Panc1 (cell line): Measurements from ENCODE around the gene HOXD13. TPM values are rescaled to one million over a fixed set of nuclear protein-coding genes. Genes with fewer than 3 reads are reported as not detected.

Source experiments
- ATAC-seq: fragments of 200-7000 bp; cut with Tn5 transposase; 2 replicates; pipeline ENCODE4 v1.9.1; 2020; ENCODE audit warnings: mild to moderate bottlenecking, moderate library complexity
- BruUV-seq: library from RNA; stranded (reverse); fragments of 400-500 nt; replicated peaks from 2 replicates; lab custom pipeline; 2021; lab: Mats Ljungman, UMichigan
- CTCF ChIA-PET: fragments of 300-600 bp; sonication (Branson Sonifier 250); formaldehyde crosslinking; loops from one replicate; lab custom pipeline; 2022; ENCODE audit warnings: antibody characterized with exemption; lab: Charles Lee
- POLR2A ChIA-PET: fragments of 300-600 bp; sonication (Branson Sonifier 250); formaldehyde crosslinking; loops from one replicate; lab custom pipeline; 2022; ENCODE audit warnings: antibody characterized with exemption; lab: Charles Lee
- DNase-seq: peaks from one replicate; pipeline ENCODE4 v3.0.0-alpha.2; 2010; ENCODE audit warnings: low read depth, low spot score
- H3K27ac ChIP-seq: 2 replicates; pipeline ENCODE4 v1.5.1; 2011; ENCODE audit warnings: mild to moderate bottlenecking, low read length, inconsistent platforms
- H3K27me3 ChIP-seq: fragments of 200-500 bp; sonication (Bioruptor generic); 2 replicates; pipeline ENCODE4 v1.6.0; 2014; ENCODE audit warnings: low read length, inconsistent platforms; ENCODE audit not compliant: control insufficient read depth, insufficient read depth
- H3K36me3 ChIP-seq: fragments of 200-500 bp; sonication (Bioruptor generic); 2 replicates; pipeline ENCODE4 v1.5.1; 2014; ENCODE audit warnings: inconsistent platforms, mild to moderate bottlenecking, low read length, moderate library complexity; ENCODE audit not compliant: control insufficient read depth, insufficient read depth
- H3K4me1 ChIP-seq: 2 replicates; pipeline ENCODE4 v1.5.1; 2011; ENCODE audit warnings: inconsistent platforms, mild to moderate bottlenecking, low read length, moderate library complexity; ENCODE audit not compliant: control insufficient read depth, insufficient read depth
- H3K4me3 ChIP-seq, 2 experiments: 2 replicates each; pipeline ENCODE4 v1.5.1; 2011 to 2012; ENCODE audit warnings: low read depth in 2 of 2, low read length in 2 of 2, mild to moderate bottlenecking in 2 of 2, inconsistent platforms in 1 of 2, moderate library complexity in 1 of 2
- H3K9me3 ChIP-seq: fragments of 200-500 bp; sonication (Bioruptor generic); 2 replicates; pipeline ENCODE4 v1.5.1; 2014; ENCODE audit warnings: low read depth, mild to moderate bottlenecking, inconsistent platforms, low read length, moderate library complexity; ENCODE audit not compliant: control insufficient read depth, insufficient read depth
- POLR2AphosphoS5 ChIP-seq: IDR thresholded peaks from 2 replicates; pipeline ENCODE4 v1.6.1; 2012; ENCODE audit warnings: mild to moderate bottlenecking, low read depth, low read length, moderate library complexity
- SIN3A ChIP-seq: IDR thresholded peaks from 2 replicates; pipeline ENCODE4 v1.6.1; 2012; ENCODE audit warnings: low read depth, mild to moderate bottlenecking, low read length, moderate library complexity, borderline replicate concordance; ENCODE audit not compliant: insufficient read depth
- TCF7L2 ChIP-seq: IDR thresholded peaks from 2 replicates; pipeline ENCODE4 v1.6.1; 2011; ENCODE audit warnings: mild to moderate bottlenecking, low read depth, low read length, inconsistent platforms
- in situ Hi-C: cut with HindIII; loops from 2 replicates; pipeline ENCODE4 v1.10.0; 2016; ENCODE audit warnings: low sequenced_read_pairs, low pct_unique_long_range_greater_than_20kb
- intact Hi-C: fragments of 100-400 bp; cut with micrococcal nuclease; formaldehyde crosslinking; loops from one replicate; pipeline ENCODE4 v1.10.0; 2022; ENCODE audit not compliant: unreplicated experiment
- total RNA-seq: library from RNA; stranded (reverse); gene quantifications from one replicate; pipeline ENCODE4 v1.2.1, GENCODE V29; 2021; ENCODE audit not compliant: unreplicated experiment
- TF ChIP-seq, protein P1 (sequence below): fragments of 450-650 bp; IDR thresholded peaks from 2 replicates; pipeline ENCODE4 v1.5.1; 2017; ENCODE audit warnings: mild to moderate bottlenecking
- TF ChIP-seq, protein P2 (sequence below), 2 experiments: IDR thresholded peaks; 2 replicates each; pipeline ENCODE4 v1.6.1; 2011 to 2012; ENCODE audit warnings: low read depth in 2 of 2, control low read depth in 1 of 2, low read length in 1 of 2, mild to moderate bottlenecking in 1 of 2, moderate library complexity in 1 of 2; ENCODE audit not compliant: insufficient read depth in 1 of 2

Gene HOXD13
- total RNA-seq, 1 experiment from 2014 or later: not detected

- no TSS peak for BruUV-seq
- DNase-seq: no peak
Observed at GRCh38 chr2:176111309-176111663, 18.8 kb downstream of the HOXD13 start.

DNA sequence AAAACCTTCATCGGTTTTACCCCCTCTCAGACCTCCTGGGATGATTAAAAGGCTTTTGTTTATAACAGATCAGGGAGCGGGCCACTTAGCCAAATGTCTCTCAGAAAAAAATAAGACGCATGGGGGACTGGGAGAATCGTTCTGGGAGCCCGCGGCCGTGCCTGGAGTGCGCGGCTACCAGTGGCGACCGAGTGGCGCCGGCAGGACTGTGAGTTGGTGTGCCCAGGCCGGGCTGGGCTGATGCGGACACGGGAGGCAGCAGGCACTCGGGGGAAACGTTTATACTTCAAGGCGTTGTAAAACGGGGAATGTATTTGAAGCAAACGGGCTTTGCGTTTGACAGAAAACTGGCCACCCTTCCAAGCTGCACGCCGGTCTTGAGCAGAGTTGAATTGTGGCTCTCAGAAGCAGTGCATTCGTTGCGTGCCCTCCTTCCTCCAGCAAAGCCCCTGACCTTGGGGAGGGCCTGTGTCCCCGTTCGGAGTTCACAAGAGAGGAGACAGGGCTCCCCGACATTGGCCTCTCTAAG is 19.4 kb downstream of the HOXD13 start:
- in situ Hi-C loops (no loop called here), intact Hi-C loops (no loop called here)
- ATAC-seq (no peak), DNase-seq (no peak)
- ChIA-PET POLR2A (no interaction called here), CTCF (interaction anchor here (0.6 to 0.7 kb wide), 2 partner anchors 9 to 1036 kb away, joined by 3 to 4 read pairs; no protein-coding TSS in a partner anchor)
- Histone ChIP-seq H3K4me1 (0 out of 2 replicates have a peak, but pooled peaks cover 3% of the 10 kb centered on the region), H3K9me3 (no peaks in the 10 kb centered on the region), H3K27me3 (peaks cover 5% of the 10 kb centered on the region; the same call in 1 of the 2 replicates), H3K4me3 (no peak overlapping the region), H3K36me3 (no peaks in the 10 kb centered on the region), H3K27ac (no peak overlapping the region)
- BruUV-seq: no TSS peak
- TF ChIP-seq, protein P1, sequence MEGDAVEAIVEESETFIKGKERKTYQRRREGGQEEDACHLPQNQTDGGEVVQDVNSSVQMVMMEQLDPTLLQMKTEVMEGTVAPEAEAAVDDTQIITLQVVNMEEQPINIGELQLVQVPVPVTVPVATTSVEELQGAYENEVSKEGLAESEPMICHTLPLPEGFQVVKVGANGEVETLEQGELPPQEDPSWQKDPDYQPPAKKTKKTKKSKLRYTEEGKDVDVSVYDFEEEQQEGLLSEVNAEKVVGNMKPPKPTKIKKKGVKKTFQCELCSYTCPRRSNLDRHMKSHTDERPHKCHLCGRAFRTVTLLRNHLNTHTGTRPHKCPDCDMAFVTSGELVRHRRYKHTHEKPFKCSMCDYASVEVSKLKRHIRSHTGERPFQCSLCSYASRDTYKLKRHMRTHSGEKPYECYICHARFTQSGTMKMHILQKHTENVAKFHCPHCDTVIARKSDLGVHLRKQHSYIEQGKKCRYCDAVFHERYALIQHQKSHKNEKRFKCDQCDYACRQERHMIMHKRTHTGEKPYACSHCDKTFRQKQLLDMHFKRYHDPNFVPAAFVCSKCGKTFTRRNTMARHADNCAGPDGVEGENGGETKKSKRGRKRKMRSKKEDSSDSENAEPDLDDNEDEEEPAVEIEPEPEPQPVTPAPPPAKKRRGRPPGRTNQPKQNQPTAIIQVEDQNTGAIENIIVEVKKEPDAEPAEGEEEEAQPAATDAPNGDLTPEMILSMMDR: no peak

More at GRCh38 chr2:176111309-176111663, 18.8 kb downstream of the HOXD13 start:
- TF ChIP-seq POLR2AphosphoS5 (no peak), SIN3A (no peak), TCF7L2 (no peak)
- TF ChIP-seq, protein P2, sequence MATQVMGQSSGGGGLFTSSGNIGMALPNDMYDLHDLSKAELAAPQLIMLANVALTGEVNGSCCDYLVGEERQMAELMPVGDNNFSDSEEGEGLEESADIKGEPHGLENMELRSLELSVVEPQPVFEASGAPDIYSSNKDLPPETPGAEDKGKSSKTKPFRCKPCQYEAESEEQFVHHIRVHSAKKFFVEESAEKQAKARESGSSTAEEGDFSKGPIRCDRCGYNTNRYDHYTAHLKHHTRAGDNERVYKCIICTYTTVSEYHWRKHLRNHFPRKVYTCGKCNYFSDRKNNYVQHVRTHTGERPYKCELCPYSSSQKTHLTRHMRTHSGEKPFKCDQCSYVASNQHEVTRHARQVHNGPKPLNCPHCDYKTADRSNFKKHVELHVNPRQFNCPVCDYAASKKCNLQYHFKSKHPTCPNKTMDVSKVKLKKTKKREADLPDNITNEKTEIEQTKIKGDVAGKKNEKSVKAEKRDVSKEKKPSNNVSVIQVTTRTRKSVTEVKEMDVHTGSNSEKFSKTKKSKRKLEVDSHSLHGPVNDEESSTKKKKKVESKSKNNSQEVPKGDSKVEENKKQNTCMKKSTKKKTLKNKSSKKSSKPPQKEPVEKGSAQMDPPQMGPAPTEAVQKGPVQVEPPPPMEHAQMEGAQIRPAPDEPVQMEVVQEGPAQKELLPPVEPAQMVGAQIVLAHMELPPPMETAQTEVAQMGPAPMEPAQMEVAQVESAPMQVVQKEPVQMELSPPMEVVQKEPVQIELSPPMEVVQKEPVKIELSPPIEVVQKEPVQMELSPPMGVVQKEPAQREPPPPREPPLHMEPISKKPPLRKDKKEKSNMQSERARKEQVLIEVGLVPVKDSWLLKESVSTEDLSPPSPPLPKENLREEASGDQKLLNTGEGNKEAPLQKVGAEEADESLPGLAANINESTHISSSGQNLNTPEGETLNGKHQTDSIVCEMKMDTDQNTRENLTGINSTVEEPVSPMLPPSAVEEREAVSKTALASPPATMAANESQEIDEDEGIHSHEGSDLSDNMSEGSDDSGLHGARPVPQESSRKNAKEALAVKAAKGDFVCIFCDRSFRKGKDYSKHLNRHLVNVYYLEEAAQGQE (IDR thresholded peaks at IDR 0.05; ENCODE audit: insufficient read depth in 1 of 2, low read depth in 2 of 2, low read length in 1 of 2): no peak
- TF ChIP-seq, protein P1: peak; percentile 96
- no peaks in the 10 kb centered on the region for H3K36me3 ChIP-seq
- CTCF ChIA-PET: interaction anchor here (0.6 to 0.7 kb wide), 2 partner anchors 10 to 1036 kb away, joined by 3 to 4 read pairs; no protein-coding TSS in a partner anchor
- POLR2A ChIA-PET: no interaction called here
- H3K27me3 ChIP-seq: peaks cover 5% of the 10 kb centered on the region; the same call in 1 of the 2 replicates
- intact Hi-C loops (no loop called here), in situ Hi-C loops (no loop called here)
- H3K4me1 ChIP-seq: 0 out of 2 replicates have a peak, but pooled peaks cover 3% of the 10 kb centered on the region
- H3K9me3 ChIP-seq: no peaks in the 10 kb centered on the region
- H3K4me3 ChIP-seq: no peak overlapping the region
- no peak overlapping the region for H3K27ac ChIP-seq
- peak; percentile 76 for ATAC-seq
